Measurements from ENCODE around the gene BCAS2.
"Not testable (repeated sequence)": the region's sequence is repeated elsewhere in the genome, so short reads cannot be mapped to it uniquely, and the experiment has no call there.

BCAS2 gene

GRCh38 chr1:114581335-114582287 is at the start of gene BCAS2:
TSS of gene BCAS2 (minus strand) at chr1:114581615. CDS start at chr1:114581591, 24 bp downstream.
- H3K4me3 ChIP-seq (ENCODE audit: low read depth, low read length), result peak within 1 kb of the TSS; percentile 94

DNA sequence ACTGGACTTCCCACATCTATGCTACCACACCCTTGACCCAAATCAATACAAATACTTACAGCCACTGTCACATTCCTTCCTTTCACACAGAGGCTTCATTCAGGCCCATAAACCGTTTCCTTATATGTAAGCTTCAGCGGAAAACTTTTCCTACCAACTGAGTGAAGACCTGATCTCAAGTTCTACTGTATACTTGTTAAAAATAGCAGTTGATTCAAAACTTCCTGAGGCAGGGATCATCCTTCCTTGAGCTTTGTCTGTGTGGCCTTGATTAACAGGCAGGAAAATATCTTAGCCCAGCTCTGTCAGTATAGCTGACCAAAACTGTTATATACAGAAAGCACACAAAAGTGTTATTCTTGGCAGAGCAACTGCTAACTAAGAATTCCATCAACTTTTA is 45.7 kb upstream of the BCAS2 start:
- H3K4me3 ChIP-seq (ENCODE audit: low read depth, low read length), result no peak overlapping the region

DNA sequence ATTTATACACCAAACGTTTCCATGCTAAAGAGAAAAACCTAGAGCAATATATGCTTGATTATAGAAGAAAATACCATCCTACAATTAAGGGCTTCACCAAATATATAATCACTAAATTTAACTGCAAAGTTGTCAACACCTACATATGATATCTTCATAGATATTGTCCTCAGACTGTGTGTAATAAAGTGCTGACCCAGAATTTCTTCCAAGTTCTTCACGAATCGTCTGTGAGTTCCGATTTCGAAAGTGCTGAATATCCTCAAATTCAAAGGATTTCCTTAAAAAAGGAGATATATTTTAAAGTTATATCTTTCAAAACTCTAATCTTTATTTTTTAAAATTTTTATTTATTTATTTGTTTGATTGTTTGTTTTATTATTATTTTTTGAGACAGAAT is 41.9 kb upstream of the BCAS2 start:
- no peak overlapping the region for H3K4me3 ChIP-seq (ENCODE audit: low read depth, low read length)

DNA sequence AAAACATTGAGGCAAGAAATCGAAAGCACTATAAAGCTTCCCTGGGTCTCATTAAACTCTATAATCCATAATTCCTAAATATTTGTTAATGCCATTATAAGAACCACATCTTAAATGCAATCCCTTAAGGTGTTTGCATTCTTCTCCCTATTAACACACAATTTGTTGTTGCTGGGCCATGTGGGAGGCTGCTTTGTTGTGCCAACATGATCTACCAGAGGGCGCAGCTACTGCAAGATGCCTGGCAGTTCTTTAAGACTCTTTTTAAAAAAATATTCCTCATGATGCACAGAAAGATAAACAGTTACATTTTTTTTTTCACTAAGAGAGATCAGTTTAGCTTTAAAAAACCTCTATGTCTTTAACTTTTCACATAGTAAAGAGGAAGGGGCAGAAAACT is 39.0 kb upstream of the BCAS2 start:
- H3K4me3 ChIP-seq (ENCODE audit: low read depth, low read length), result no peak overlapping the region

GRCh38 chr1:114618606-114619005 is 37.2 kb upstream of the BCAS2 start:
- H3K4me3 ChIP-seq (ENCODE audit: low read depth, low read length), result no peak overlapping the region

- no peak overlapping the region for H3K4me3 ChIP-seq (ENCODE audit: low read depth, low read length)
Observed at GRCh38 chr1:114610546-114611245, 29.3 kb upstream of the BCAS2 start.

DNA sequence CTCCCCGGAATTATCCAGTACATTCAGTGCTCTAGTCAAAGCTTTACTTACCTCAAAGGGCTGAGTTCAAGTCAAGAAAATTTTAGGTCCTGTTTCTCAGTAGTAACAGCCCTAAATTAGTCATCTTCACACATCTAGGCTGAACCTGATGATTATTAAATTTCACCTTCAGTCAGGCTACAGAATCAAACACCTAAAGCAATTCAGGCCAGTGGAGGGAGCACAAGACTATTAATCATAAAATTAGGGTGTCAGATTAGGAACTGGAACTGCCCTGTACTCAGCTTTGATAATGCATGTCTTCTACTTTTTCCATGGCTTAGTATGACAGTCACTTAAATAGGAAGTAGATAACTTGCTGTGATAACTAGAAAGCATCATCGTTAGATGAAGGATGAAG is 28.4 kb upstream of the BCAS2 start:
- no peak overlapping the region for H3K4me3 ChIP-seq (ENCODE audit: low read depth, low read length)

DNA sequence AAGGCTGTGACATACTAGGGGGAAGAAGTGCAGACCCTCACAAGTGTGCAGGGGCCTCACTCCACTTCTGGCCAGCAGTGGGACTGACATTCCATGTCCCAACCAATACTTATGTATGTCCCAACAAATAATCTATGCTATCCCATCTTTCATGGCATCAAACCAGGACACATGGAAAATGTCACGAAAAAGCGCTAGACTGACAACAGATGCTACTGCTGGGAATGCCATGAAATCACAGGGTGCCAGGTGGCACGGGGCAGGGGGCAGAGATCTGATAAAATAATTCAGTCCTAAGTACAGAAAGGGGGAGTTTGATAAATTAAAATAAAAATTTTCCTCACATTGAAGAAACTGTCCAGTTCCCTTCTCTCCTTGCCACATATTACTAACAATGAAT is 27.6 kb upstream of the BCAS2 start:
- no peak overlapping the region for H3K4me3 ChIP-seq (ENCODE audit: low read depth, low read length)

DNA sequence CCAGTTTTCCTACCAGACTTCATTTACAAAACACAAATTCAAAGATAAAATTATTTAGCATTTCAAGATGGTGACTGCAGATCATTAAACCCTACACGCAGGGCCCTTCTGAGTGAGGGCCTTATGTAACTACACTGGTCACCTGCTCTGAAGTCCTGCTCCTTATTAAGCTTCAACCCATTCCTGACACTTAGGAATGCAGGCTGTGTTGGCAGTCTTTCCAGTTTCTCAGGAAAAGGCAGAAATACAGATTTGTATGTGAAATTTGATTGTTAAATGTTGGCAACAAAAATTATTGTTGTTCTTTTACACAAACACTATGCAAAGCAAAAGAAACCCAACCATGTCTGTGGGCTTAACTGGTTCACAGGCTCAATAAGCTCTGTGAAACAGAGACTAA is 25.8 kb upstream of the BCAS2 start:
- no peak overlapping the region for H3K4me3 ChIP-seq (ENCODE audit: low read depth, low read length)

GRCh38 chr1:114597949-114598348 is 16.5 kb upstream of the BCAS2 start:
- no peak overlapping the region for H3K4me3 ChIP-seq (ENCODE audit: low read depth, low read length)

GRCh38 chr1:114595602-114596001 is 14.2 kb upstream of the BCAS2 start:
- H3K4me3 ChIP-seq (ENCODE audit: low read depth, low read length), result no peak overlapping the region

GRCh38 chr1:114594046-114594445 is 12.6 kb upstream of the BCAS2 start:
- H3K4me3 ChIP-seq (ENCODE audit: low read depth, low read length), result no peak overlapping the region

GRCh38 chr1:114589122-114589521 is 7.7 kb upstream of the BCAS2 start:
- H3K4me3 ChIP-seq (ENCODE audit: low read depth, low read length), result no peak overlapping the region

GRCh38 chr1:114588196-114588689 is 6.8 kb upstream of the BCAS2 start:
- H3K4me3 ChIP-seq (ENCODE audit: low read depth, low read length), result no peak overlapping the region

GRCh38 chr1:114587203-114587991 is 6.0 kb upstream of the BCAS2 start:
- H3K4me3 ChIP-seq (ENCODE audit: low read depth, low read length), result no peak overlapping the region

DNA sequence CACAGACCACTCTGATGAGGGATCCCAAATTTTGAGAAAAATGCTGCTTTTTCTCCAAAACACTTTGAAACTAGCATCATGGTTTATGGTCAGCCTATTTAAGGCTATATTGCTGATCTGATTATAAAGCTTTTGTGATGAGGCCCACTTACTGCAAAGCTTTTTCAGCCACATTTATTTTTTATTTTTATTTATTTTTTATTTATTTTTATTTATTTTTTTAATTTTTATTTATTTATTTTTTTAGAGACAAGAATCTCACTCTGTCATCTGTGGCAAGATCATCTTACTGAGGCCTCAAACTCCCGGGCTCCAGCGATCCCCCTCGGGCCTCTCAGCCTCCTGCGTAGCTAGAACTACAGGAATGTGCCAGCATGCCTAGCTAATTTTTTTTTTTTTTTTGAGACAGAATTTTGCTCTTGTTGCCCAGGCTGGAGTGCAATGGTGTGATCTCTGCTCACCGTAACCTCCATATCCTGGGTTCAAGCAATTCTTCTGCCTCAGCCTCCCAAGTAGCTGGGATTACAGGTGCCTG is 5.2 kb upstream of the BCAS2 start:
- no peak overlapping the region for H3K4me3 ChIP-seq (ENCODE audit: low read depth, low read length)

GRCh38 chr1:114585231-114585630 is 3.8 kb upstream of the BCAS2 start:
- no peak overlapping the region for H3K4me3 ChIP-seq (ENCODE audit: low read depth, low read length)

GRCh38 chr1:114574365-114574764 is 7.0 kb downstream of the BCAS2 start:
- H3K4me3 ChIP-seq (ENCODE audit: low read depth, low read length), result no peak overlapping the region

- no peak overlapping the region for H3K4me3 ChIP-seq (ENCODE audit: low read depth, low read length)
Observed at GRCh38 chr1:114564141-114564540, 17.3 kb downstream of the BCAS2 start.

GRCh38 chr1:114562978-114563510 is 18.4 kb downstream of the BCAS2 start:
- H3K4me3 ChIP-seq (ENCODE audit: low read depth, low read length), result not testable (repeated sequence)

- H3K4me3 ChIP-seq (ENCODE audit: low read depth, low read length), result no peak overlapping the region
Observed at GRCh38 chr1:114561333-114561732, 20.1 kb downstream of the BCAS2 start.

All from iPS-11a (cell line).